ENCODE results near the gene SNX11.

Gene SNX11

DNA sequence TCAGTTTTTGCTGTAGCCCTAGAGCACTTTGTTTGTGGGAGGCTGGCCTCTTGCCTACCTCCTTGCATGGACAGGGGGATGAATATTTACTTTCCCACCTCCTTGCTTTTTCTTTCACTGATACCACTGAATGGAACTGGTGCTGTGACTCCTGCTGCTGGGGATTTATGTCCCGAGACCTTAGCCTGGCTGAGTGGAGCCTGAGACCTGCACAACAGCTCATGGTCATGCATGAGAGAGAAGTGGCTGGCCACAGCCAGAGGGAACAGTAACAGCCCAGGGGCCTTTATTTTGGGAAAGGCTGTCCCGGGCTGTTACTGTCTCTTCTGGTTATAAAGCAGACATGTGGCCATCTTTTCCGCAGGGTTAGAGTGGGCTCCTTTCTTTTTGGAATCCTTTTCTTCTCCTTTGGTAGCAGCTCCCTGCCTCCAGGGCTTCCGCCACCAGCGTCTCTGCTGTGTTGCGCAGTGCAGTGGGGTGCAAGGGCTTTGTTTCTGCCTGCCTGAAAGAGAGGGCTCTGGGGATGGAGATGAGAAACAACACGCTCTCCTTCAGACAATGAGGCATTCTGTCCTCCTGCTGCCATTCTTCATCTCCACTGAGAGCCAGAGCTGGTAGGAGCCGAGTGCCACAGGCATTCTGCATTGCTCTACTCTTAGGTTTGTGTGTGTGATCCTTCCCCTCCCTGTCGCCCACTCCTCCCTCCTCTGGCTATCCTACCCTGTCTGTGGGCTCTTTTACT lies 14.5 kb downstream of the SNX11 start:
- no peak overlapping the region for H3K27ac ChIP-seq
- TF ChIP-seq, protein P1, sequence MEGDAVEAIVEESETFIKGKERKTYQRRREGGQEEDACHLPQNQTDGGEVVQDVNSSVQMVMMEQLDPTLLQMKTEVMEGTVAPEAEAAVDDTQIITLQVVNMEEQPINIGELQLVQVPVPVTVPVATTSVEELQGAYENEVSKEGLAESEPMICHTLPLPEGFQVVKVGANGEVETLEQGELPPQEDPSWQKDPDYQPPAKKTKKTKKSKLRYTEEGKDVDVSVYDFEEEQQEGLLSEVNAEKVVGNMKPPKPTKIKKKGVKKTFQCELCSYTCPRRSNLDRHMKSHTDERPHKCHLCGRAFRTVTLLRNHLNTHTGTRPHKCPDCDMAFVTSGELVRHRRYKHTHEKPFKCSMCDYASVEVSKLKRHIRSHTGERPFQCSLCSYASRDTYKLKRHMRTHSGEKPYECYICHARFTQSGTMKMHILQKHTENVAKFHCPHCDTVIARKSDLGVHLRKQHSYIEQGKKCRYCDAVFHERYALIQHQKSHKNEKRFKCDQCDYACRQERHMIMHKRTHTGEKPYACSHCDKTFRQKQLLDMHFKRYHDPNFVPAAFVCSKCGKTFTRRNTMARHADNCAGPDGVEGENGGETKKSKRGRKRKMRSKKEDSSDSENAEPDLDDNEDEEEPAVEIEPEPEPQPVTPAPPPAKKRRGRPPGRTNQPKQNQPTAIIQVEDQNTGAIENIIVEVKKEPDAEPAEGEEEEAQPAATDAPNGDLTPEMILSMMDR (conservative IDR thresholded peaks at IDR 0.05): no peak

DNA sequence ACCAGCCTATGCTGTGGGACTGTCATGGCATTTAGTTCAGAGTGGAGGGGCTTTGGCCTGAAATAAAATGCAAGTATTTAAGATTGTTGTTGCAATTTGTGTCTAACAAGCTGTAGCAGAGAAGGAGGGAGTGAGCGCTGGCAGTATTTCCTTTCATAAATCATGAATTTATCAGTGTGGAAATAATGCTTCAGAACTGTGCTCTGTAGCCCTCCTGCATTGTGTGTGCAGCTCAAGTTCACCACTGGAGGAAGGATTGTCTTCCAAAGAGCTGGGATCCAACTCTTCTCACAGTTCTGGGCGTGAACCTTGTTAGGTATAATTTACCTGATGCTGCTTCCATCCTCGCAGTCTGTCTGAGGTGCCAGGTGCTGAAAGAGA lies 15.1 kb downstream of the SNX11 start:
- H3K27ac ChIP-seq: no peak overlapping the region
- TF ChIP-seq, protein P1 (conservative IDR thresholded peaks at IDR 0.05): no peak

DNA sequence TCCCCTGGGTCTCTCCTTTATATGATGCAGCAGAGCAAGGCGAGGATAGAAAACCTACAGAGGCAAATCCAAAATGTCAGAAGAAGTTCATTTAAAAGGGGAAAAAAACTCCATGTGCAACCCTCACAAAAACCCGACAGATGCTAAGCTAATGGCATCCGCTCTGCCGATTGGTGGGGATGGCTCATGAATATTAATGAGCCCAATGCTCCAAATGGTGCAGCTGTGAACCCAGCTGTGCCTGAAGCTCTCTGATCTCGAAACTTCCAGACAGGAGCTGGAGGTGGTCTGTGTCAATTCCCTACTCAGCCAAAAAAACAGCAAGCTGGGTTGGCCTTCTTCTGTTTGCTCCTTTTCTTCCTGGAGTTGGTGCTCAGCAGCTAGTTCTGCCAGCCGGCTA lies 15.5 kb downstream of the SNX11 start:
- TF ChIP-seq, protein P1 (conservative IDR thresholded peaks at IDR 0.05): no peak
- no peak overlapping the region for H3K27ac ChIP-seq

DNA sequence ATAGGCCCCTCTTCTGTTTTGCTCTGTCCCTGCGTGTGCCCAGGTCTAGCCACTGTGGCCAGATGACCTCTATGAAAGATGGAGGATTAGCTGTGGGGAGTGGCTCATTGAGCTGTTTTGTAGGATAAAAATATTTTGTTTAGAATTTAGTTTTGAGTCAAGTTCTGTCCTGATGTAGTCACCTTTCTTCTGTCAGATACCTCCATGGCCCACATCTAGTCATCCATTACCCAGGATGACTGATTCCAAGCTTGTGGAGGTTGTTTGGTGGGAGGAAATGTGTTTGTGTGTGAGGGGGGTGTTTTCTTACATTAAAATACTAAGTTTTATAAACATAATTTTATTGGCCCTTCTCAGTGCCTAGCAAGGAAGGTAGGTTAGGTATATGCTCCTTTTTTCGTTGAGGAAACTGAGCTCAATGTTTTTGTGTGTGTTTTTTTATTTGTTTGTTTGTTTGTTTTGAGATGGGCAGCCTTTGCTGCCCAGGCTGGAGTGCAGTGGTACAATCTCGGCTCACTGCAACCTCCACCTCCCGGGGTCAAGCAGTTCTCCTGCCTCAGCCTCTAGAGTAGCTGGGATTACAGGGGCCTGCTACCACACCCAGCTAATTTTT lies 16.3 kb downstream of the SNX11 start:
- no peak overlapping the region for H3K27ac ChIP-seq
- TF ChIP-seq, protein P1 (conservative IDR thresholded peaks at IDR 0.05): no peak

DNA sequence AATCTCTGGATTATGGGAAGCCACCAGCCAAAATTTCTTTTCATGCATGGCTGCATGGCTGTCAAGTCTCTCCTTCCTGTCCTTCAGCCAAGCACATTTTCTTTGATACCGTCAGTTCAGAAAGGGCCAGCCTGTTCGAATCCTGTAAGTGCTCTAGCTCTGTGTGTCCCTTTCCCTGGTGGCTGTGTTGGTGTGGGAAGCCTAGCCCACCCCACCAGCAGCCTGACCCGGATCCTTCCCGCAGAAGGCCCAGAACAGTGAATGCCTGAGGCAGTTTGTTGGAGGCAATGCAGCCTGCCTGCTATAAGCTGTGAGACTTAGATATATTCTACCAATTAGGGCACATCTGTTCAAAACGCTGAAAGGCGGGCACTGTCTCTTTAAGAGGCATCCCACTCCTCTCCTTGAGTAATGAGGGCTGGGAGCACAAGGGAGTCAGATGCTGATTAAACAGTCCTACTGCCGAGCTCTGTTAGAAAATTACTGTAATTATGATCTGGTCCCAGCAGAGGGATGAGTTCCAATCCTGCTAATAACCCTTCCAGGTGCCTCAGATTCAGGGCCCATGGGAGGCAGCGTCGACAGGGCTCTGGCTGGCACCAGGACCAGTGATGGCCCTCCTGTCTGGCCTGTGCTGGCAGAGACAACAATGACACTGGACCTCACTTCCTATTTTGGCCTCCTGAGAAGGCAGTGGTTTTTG lies 18.4 kb downstream of the SNX11 start:
- TF ChIP-seq, protein P1 (conservative IDR thresholded peaks at IDR 0.05): no peak
- H3K27ac ChIP-seq: no peak overlapping the region

DNA sequence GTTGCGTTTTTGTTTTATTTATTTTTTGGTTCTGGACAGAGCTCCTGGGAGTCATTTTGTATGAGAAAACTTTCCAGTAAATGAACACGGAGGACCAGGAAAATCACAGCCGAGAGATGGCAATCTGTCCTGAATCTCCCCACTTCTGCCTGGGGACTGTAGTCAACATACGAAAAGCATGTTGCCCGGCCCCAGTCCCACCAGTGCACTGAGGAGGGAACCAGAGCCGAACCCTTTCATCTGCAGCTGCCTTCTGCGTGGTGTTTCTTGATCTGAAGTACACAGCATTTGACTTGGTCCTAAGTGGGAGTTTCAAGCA lies 18.9 kb downstream of the SNX11 start:
- TF ChIP-seq, protein P1 (conservative IDR thresholded peaks at IDR 0.05): no peak
- H3K27ac ChIP-seq: no peak overlapping the region

DNA sequence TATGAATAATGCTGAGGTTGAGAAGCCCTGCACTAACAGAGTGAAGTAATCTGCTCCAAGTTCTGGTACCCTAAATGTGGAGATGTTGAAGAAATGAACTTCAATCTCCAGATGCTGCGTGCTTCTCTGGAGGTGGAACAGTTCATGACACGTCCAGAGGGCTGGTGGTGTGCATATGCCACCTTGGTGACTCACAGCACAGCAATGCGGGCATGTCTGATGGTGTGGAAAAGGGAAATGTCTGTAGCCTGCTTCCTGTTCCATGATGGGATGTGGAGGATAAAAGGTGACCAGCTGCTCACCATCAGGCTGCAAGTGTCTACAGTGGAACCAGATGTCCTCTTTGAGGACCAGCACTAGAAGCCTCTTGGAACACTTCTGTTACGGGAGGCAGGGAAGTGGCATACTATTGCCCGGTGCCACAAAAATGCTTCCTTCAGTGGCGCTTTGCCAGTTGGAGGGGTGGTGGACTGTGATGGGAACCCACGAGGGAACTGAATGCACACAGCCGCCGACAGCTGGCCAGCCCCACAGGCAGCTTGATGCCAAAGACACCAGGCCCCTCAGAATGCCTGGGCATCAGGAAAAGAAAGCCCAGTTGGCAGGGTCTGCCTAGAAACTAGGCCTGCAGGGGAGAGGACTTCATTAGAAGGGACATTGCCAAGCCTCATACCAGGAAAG lies 19.9 kb downstream of the SNX11 start:
- TF ChIP-seq, protein P1 (conservative IDR thresholded peaks at IDR 0.05): no peak
- no peak overlapping the region for H3K27ac ChIP-seq
